Fibroblast of villous mesenchyme (primary cell): ENCODE results near the gene SLC24A4. TPM values are rescaled to one million over a fixed set of nuclear protein-coding genes. Genes with fewer than 3 reads are reported as not detected.

Experiments
- DNase-seq: peaks from one replicate; pipeline ENCODE4 v3.0.0-alpha.2; 2010; ENCODE audit warnings: low read depth
- H3K4me3 ChIP-seq: 2 replicates; pipeline ENCODE4 v1.5.1; 2011; ENCODE audit warnings: low read depth, mild to moderate bottlenecking, low read length
- CTCF ChIP-seq: IDR thresholded peaks from 2 replicates; pipeline ENCODE4 v1.5.1; 2012; ENCODE audit warnings: low read depth, mild to moderate bottlenecking, low read length; ENCODE audit not compliant: insufficient read depth
- total RNA-seq: library from RNA; depleted of rRNA; stranded (reverse); fragments of >200 nt; gene quantifications from 2 replicates; pipeline ENCODE4 v1.2.3, GENCODE V29; 2012

Gene SLC24A4
- total RNA-seq, 1 donor = not detected

GRCh38 chr14:92412912-92413311 is 89.9 kb downstream of the SLC24A4 start:
- no peak for TF ChIP-seq CTCF
- DNase-seq = peak; percentile 93
- peak overlapping the region; percentile 8 for H3K4me3 ChIP-seq

- DNase-seq = peak; percentile 34
- TF ChIP-seq CTCF = no peak
- peak overlapping the region; percentile 8 for H3K4me3 ChIP-seq
Measured at GRCh38 chr14:92413379-92413778, 90.4 kb downstream of the SLC24A4 start.

DNA sequence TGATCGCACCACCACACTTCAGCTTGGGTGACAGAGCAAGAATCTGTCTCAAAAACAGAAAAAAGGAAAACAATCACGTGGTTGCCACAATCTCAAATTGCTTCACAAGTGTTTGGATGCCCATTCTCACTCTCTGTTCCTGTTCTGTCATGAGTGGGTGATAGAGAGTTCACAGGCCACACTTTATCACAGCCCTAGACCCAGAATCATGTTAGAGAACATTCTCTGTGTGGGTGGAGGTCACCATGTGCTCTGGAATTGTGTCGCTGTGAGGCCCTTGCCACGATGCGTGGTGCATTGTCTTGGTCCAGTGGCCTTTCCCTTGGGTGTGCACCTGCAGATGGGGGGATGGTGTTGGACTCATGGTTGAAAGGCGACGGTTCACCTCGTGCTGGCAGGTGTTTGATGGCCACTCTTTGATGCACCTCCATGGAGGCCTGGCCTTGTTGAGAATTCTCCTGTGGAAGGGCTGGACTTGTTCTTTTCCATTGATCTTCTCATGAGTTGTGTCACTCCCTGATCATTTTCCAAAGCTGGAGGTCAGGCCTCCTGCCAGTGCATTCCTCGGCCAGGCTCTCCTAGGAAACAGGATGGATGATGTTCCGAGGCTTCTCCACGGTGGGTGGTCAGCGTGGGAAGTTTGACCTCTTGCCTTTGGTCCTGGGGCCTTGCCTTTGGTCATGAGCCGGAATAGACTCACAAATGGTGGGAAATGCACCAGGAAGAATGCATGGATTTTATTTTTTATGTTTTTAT is 91.9 kb downstream of the SLC24A4 start:
- TF ChIP-seq CTCF = no peak
- no peak for DNase-seq
- H3K4me3 ChIP-seq = no peak overlapping the region

GRCh38 chr14:92415969-92416368 is 93.0 kb downstream of the SLC24A4 start:
- DNase-seq = no peak
- H3K4me3 ChIP-seq = no peak overlapping the region
- TF ChIP-seq CTCF = no peak

DNA sequence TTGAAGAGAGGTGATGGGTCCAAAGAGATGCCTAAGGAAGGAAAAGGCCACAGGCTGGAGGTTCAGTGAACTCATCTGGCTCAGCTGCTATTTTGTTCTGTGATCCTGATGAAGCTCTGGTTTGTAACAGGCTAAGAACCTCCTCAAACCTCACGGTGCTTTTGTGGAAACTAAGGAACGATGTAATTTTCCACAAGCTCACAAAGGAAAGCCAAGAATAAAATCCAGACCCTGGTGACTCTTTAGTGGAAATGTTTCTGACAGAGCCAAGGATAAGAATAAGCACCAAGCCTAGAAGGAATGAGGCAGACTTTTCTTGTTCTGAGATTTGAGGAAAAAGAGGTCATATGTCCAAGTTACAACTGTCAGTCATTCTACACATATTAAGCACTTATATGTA is 93.6 kb downstream of the SLC24A4 start:
- DNase-seq = no peak
- no peak overlapping the region for H3K4me3 ChIP-seq
- no peak for TF ChIP-seq CTCF

DNA sequence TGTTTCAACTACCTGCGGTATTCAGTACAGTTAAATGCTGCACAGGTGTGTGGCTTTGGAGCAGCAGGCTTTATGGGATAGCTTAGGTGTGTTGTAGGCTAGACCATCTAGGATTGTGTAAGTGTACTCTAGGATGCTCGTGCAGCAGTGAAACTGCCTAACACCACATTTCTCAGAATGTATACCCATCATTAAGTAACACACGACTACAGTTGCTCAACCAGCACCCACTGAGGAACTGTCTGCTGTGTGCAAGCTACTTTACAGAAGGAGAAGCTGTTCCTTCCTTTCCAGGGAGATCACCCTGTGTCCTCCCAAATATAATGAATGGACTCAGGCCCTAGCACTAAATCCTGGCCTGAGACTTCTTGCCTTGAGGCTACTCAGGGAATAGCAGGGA is 94.8 kb downstream of the SLC24A4 start:
- no peak for TF ChIP-seq CTCF
- no peak overlapping the region for H3K4me3 ChIP-seq
- peak; percentile 60 for DNase-seq

DNA sequence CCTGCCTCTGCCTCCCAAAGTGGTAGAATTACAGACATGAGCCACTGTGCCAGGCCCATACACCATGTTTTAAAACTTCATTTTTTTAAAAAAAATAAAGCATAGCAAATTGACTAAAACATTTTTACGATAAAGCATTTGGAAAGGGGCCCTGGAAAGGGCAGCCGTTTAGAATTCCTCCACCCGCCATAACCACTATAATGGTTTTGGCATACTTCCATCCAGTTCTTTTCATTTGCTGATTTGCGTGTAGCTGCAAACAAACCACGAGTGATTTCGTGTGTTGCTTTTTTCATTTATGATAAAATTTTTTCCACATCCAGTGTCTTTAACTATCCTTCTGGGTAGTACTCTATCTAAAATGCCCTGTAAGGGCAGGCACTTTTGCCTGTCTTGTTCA is 98.8 kb downstream of the SLC24A4 start:
- peak; percentile 73 for DNase-seq
- no peak for TF ChIP-seq CTCF
- no peak overlapping the region for H3K4me3 ChIP-seq
